ENCODE data around the gene C12orf76. TPM values are rescaled to one million over a fixed set of nuclear protein-coding genes. Genes with fewer than 3 reads are reported as not detected.
A peak's percentile ranks its signal among the peaks of the same experiment; 100 is the strongest.

C12orf76 gene
- polyA plus RNA-seq, 1 donor (not counting 4 experiments of a cell fraction or from before 2014, with no cell fraction given): 7.3 TPM

GRCh38 chr12:110002676-110003515 is 45.4 kb downstream of the C12orf76 start:
- H3K4me3 ChIP-seq (ENCODE audit: control insufficient read depth in 2 of 3, extremely low read depth in 1 of 3, insufficient read depth in 2 of 3, low read depth in 1 of 3, low read length in 3 of 3): peak overlapping the region in 1 of 3 experiments; percentile 29
- H3K27ac ChIP-seq (ENCODE audit: control insufficient read depth, insufficient read depth, low read length): peak overlapping the region; percentile 88
- peaks cover 0 to 4% of the 10 kb centered on the region in 2 experiments for H3K36me3 ChIP-seq (ENCODE audit: control insufficient read depth in 2 of 2, extremely low read depth in 1 of 2, insufficient read depth in 2 of 2, low read length in 2 of 2)
- H2AFZ ChIP-seq (ENCODE audit: control insufficient read depth, low read length): no peak overlapping the region
- no peaks in the 10 kb centered on the region for H3K9me3 ChIP-seq (ENCODE audit: control insufficient read depth, low read depth, low read length)
- H3K9me1 ChIP-seq (ENCODE audit: control insufficient read depth, extremely low read depth, insufficient read depth, low read length): no peaks in the 10 kb centered on the region
- DNase-seq (ENCODE audit: low read depth, low spot score) (no peak), FAIRE-seq (peak; percentile 41)
- TF ChIP-seq EZH2 (IDR thresholded peaks at IDR 0.05; ENCODE audit: low read length) (no peak), CTCF (optimal IDR thresholded peaks at IDR 0.05 in 1 of 3, IDR thresholded peaks at IDR 0.05 in 1 of 3, conservative IDR thresholded peaks at IDR 0.05 in 1 of 3; ENCODE audit: extremely low read depth in 1 of 3, insufficient read depth in 2 of 3, low read length in 3 of 3) (no peak)
- peaks cover 54% of the 10 kb centered on the region for H3K79me2 ChIP-seq (ENCODE audit: control insufficient read depth, insufficient read depth, low read length)
- H3K27me3 ChIP-seq (ENCODE audit: control insufficient read depth, extremely low read depth, insufficient read depth, low read length): no peaks in the 10 kb centered on the region
- peaks cover 29% of the 10 kb centered on the region for H3K4me1 ChIP-seq (ENCODE audit: control insufficient read depth, extremely low read depth, insufficient read depth, low read length)
- dilution Hi-C loops (cut with MboI; ENCODE audit: extremely low pct_ligation_motif_present, low sequenced_read_pairs): no loop called here
- H4K20me1 ChIP-seq (ENCODE audit: control insufficient read depth, extremely low read depth, insufficient read depth, low read length): no peaks in the 10 kb centered on the region
- peak overlapping the region; percentile 61 for H3K9ac ChIP-seq (ENCODE audit: control insufficient read depth, extremely low read depth, insufficient read depth, low read length)
- peak overlapping the region; percentile 85 for H3K4me2 ChIP-seq (ENCODE audit: control insufficient read depth, extremely low read depth, insufficient read depth, low read depth, low read length)

GRCh38 chr12:110001596-110001995 is 46.7 kb downstream of the C12orf76 start:
- dilution Hi-C loops (cut with MboI; ENCODE audit: extremely low pct_ligation_motif_present, low sequenced_read_pairs): no loop called here
- Histone ChIP-seq H3K4me1 (ENCODE audit: control insufficient read depth, extremely low read depth, insufficient read depth, low read length) (peaks cover 29% of the 10 kb centered on the region), H3K4me2 (ENCODE audit: control insufficient read depth, extremely low read depth, insufficient read depth, low read depth, low read length) (peak overlapping the region; percentile 85), H3K9me1 (ENCODE audit: control insufficient read depth, extremely low read depth, insufficient read depth, low read length) (no peaks in the 10 kb centered on the region), H3K79me2 (ENCODE audit: control insufficient read depth, insufficient read depth, low read length) (peaks cover 44% of the 10 kb centered on the region), H2AFZ (ENCODE audit: control insufficient read depth, low read length) (no peak overlapping the region), H3K9ac (ENCODE audit: control insufficient read depth, extremely low read depth, insufficient read depth, low read length) (peak overlapping the region; percentile 61), H3K36me3 (ENCODE audit: control insufficient read depth in 2 of 2, extremely low read depth in 1 of 2, insufficient read depth in 2 of 2, low read length in 2 of 2) (peaks cover 0 to 4% of the 10 kb centered on the region in 2 experiments), H3K9me3 (ENCODE audit: control insufficient read depth, low read depth, low read length) (no peaks in the 10 kb centered on the region), H3K4me3 (ENCODE audit: control insufficient read depth in 2 of 3, extremely low read depth in 1 of 3, insufficient read depth in 2 of 3, low read depth in 1 of 3, low read length in 3 of 3) (peak overlapping the region; percentile 8 to 47 (median 43)), H3K27me3 (ENCODE audit: control insufficient read depth, extremely low read depth, insufficient read depth, low read length) (no peaks in the 10 kb centered on the region), H3K27ac (ENCODE audit: control insufficient read depth, insufficient read depth, low read length) (peak overlapping the region; percentile 88), H4K20me1 (ENCODE audit: control insufficient read depth, extremely low read depth, insufficient read depth, low read length) (no peaks in the 10 kb centered on the region)
- FAIRE-seq: no peak
- no peak for DNase-seq (ENCODE audit: low read depth, low spot score)
- TF ChIP-seq EZH2 (IDR thresholded peaks at IDR 0.05; ENCODE audit: low read length) (no peak), CTCF (optimal IDR thresholded peaks at IDR 0.05 in 1 of 3, IDR thresholded peaks at IDR 0.05 in 1 of 3, conservative IDR thresholded peaks at IDR 0.05 in 1 of 3; ENCODE audit: extremely low read depth in 1 of 3, insufficient read depth in 2 of 3, low read length in 3 of 3) (no peak)

Data from keratinocyte (primary cell).